ENCODE data around the gene CCDC158. TPM values are rescaled to one million over a fixed set of nuclear protein-coding genes. Genes with fewer than 3 reads are reported as not detected.

CCDC158 gene
- total RNA-seq, 1 donor from 2014 or later = 0.74 TPM

GRCh38 chr4:76377481-76377901, 43.5 kb downstream of the CCDC158 start:
- no peaks in the 10 kb centered on the region for H3K36me3 ChIP-seq
- H3K27ac ChIP-seq = no peak overlapping the region
- DNase-seq (no peak), ATAC-seq (peak; percentile 43 to 57)
- H3K9me3 ChIP-seq = no peaks in the 10 kb centered on the region
- intact Hi-C loops (cut with DNase I) = no loop called here
- TF ChIP-seq, protein P1, sequence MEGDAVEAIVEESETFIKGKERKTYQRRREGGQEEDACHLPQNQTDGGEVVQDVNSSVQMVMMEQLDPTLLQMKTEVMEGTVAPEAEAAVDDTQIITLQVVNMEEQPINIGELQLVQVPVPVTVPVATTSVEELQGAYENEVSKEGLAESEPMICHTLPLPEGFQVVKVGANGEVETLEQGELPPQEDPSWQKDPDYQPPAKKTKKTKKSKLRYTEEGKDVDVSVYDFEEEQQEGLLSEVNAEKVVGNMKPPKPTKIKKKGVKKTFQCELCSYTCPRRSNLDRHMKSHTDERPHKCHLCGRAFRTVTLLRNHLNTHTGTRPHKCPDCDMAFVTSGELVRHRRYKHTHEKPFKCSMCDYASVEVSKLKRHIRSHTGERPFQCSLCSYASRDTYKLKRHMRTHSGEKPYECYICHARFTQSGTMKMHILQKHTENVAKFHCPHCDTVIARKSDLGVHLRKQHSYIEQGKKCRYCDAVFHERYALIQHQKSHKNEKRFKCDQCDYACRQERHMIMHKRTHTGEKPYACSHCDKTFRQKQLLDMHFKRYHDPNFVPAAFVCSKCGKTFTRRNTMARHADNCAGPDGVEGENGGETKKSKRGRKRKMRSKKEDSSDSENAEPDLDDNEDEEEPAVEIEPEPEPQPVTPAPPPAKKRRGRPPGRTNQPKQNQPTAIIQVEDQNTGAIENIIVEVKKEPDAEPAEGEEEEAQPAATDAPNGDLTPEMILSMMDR (IDR thresholded peaks at IDR 0.05) = no peak
- peaks cover 12% of the 10 kb centered on the region for H3K4me1 ChIP-seq
- H3K4me3 ChIP-seq = no peak overlapping the region
- no peaks in the 10 kb centered on the region for H3K27me3 ChIP-seq (ENCODE audit: low read depth)

GRCh38 chr4:76376534-76376933, 44.4 kb downstream of the CCDC158 start:
- intact Hi-C loops (cut with DNase I) = no loop called here
- H3K27me3 ChIP-seq (ENCODE audit: low read depth) = no peaks in the 10 kb centered on the region
- ATAC-seq = no peak
- no peak for DNase-seq
- TF ChIP-seq, protein P1 (IDR thresholded peaks at IDR 0.05) = no peak
- no peaks in the 10 kb centered on the region for H3K36me3 ChIP-seq
- no peaks in the 10 kb centered on the region for H3K9me3 ChIP-seq
- no peak overlapping the region for H3K4me3 ChIP-seq
- H3K27ac ChIP-seq = no peak overlapping the region
- peaks cover 12% of the 10 kb centered on the region for H3K4me1 ChIP-seq

GRCh38 chr4:76375703-76376102, 45.2 kb downstream of the CCDC158 start:
- H3K4me3 ChIP-seq = no peak overlapping the region

GRCh38 chr4:76374798-76375197, 46.1 kb downstream of the CCDC158 start:
- ATAC-seq = no peak
- Histone ChIP-seq H3K36me3 (no peaks in the 10 kb centered on the region), H3K27me3 (ENCODE audit: low read depth) (no peaks in the 10 kb centered on the region), H3K27ac (no peak overlapping the region), H3K4me3 (no peak overlapping the region), H3K9me3 (no peaks in the 10 kb centered on the region), H3K4me1 (peaks cover 12% of the 10 kb centered on the region)
- intact Hi-C loops (cut with DNase I) = no loop called here
- no peak for DNase-seq
- TF ChIP-seq, protein P1 (IDR thresholded peaks at IDR 0.05) = no peak

More at GRCh38 chr4:76375703-76376102, 45.2 kb downstream of the CCDC158 start:
- DNase-seq (no peak), ATAC-seq (no peak)
- H3K9me3 ChIP-seq = no peaks in the 10 kb centered on the region
- H3K27me3 ChIP-seq (ENCODE audit: low read depth) = no peaks in the 10 kb centered on the region
- TF ChIP-seq, protein P1 (IDR thresholded peaks at IDR 0.05) = no peak
- peaks cover 12% of the 10 kb centered on the region for H3K4me1 ChIP-seq
- intact Hi-C loops (cut with DNase I) = no loop called here
- H3K27ac ChIP-seq = no peak overlapping the region
- H3K36me3 ChIP-seq = no peaks in the 10 kb centered on the region

- intact Hi-C loops (cut with DNase I) = no loop called here
- Histone ChIP-seq H3K9me3 (no peaks in the 10 kb centered on the region), H3K27ac (no peak overlapping the region), H3K4me3 (no peak overlapping the region), H3K4me1 (peaks cover 12% of the 10 kb centered on the region), H3K27me3 (ENCODE audit: low read depth) (no peaks in the 10 kb centered on the region), H3K36me3 (no peaks in the 10 kb centered on the region)
- ATAC-seq (peak in 1 of 2 donors; percentile 77), DNase-seq (no peak)
- TF ChIP-seq, protein P1 (IDR thresholded peaks at IDR 0.05) = no peak
These were observed 46.9 kb downstream of the CCDC158 start for GRCh38 chr4:76373919-76374552.
